Smooth muscle cell of the brain vasculature (primary cell): ENCODE results near the gene ANG.
"Not testable (repeated sequence)": the region's sequence is repeated elsewhere in the genome, so short reads cannot be mapped to it uniquely, and the experiment has no call there.

ENCODE experiments used
- DNase-seq: peaks from one replicate; pipeline ENCODE4 v3.0.0-alpha.2; 2012; ENCODE audit warnings: low read depth, low spot score

ANG gene

GRCh38 chr14:20688167-20688839, at the start of gene ANG:
Gene ANG (plus strand): TSS chr14:20688764. CDS start chr14:20693565, 4,801 bp downstream.
- DNase-seq: no peak

- DNase-seq: no peak
These were observed 47.0 kb upstream of the ANG start, which contains the start of gene OR6S1 for GRCh38 chr14:20641591-20641990. Gene OR6S1 (minus strand): TSS chr14:20641691. CDS start chr14:20641691, 0 bp downstream.

GRCh38 chr14:20642182-20642581, 46.4 kb upstream of the ANG start:
- DNase-seq: no peak

GRCh38 chr14:20642755-20643154, 45.8 kb upstream of the ANG start:
- not testable (repeated sequence) for DNase-seq

- no peak for DNase-seq
These were observed 44.0 kb upstream of the ANG start for GRCh38 chr14:20644520-20644919.

GRCh38 chr14:20645481-20645880, 43.1 kb upstream of the ANG start:
- no peak for DNase-seq

- DNase-seq: no peak
These were observed 35.3 kb upstream of the ANG start for GRCh38 chr14:20652996-20653975.

- DNase-seq: no peak
These were observed 32.7 kb upstream of the ANG start for GRCh38 chr14:20655851-20656250.

- no peak for DNase-seq
These were observed 32.3 kb upstream of the ANG start for GRCh38 chr14:20656274-20656673.

GRCh38 chr14:20657216-20658211, 31.1 kb upstream of the ANG start:
- no peak for DNase-seq

- DNase-seq: no peak
These were observed 30.3 kb upstream of the ANG start for GRCh38 chr14:20658246-20658645.

GRCh38 chr14:20659336-20659735, 29.2 kb upstream of the ANG start:
- no peak for DNase-seq

- DNase-seq: no peak
These were observed 28.7 kb upstream of the ANG start for GRCh38 chr14:20659813-20660395.

GRCh38 chr14:20661197-20661596, 27.4 kb upstream of the ANG start:
- no peak for DNase-seq

GRCh38 chr14:20662968-20663732, 25.4 kb upstream of the ANG start:
- DNase-seq: no peak

GRCh38 chr14:20666400-20666961, 22.1 kb upstream of the ANG start:
- DNase-seq: not testable (repeated sequence)

- no peak for DNase-seq
These were observed 20.6 kb upstream of the ANG start for GRCh38 chr14:20667957-20668356.

GRCh38 chr14:20668969-20669368, 19.6 kb upstream of the ANG start:
- DNase-seq: no peak

GRCh38 chr14:20671597-20672283, 16.8 kb upstream of the ANG start:
- no peak for DNase-seq
